Osteocyte (in vitro differentiated cells): ENCODE data around the gene PYGB. TPM values are rescaled to one million over a fixed set of nuclear protein-coding genes. Genes with fewer than 3 reads are reported as not detected.
"Not testable (repeated sequence)": the region's sequence is repeated elsewhere in the genome, so short reads cannot be mapped to it uniquely, and the experiment has no call there.

ENCODE experiments used
- DNase-seq: peaks from one replicate; pipeline ENCODE4 v3.0.0; 2021; ENCODE audit warnings: mixed read lengths; ENCODE audit not compliant: unreplicated experiment; ENCODE audit errors: extremely low spot score
- H3K27ac Mint-ChIP-seq: one replicate; pipeline ENCODE4 v1.8.0; 2021; ENCODE audit warnings: mild to moderate bottlenecking, mixed read lengths; ENCODE audit not compliant: unreplicated experiment
- H3K27me3 Mint-ChIP-seq: one replicate; pipeline ENCODE4 v1.8.0; 2021; ENCODE audit warnings: mixed read lengths; ENCODE audit not compliant: unreplicated experiment
- H3K36me3 Mint-ChIP-seq: one replicate; pipeline ENCODE4 v1.8.0; 2021; ENCODE audit warnings: mixed read lengths; ENCODE audit not compliant: unreplicated experiment
- H3K4me1 Mint-ChIP-seq: one replicate; pipeline ENCODE4 v1.8.0; 2021; ENCODE audit warnings: mixed read lengths; ENCODE audit not compliant: unreplicated experiment
- H3K4me3 Mint-ChIP-seq: one replicate; pipeline ENCODE4 v1.8.0; 2021; ENCODE audit warnings: mild to moderate bottlenecking, moderate library complexity, mixed read lengths; ENCODE audit not compliant: unreplicated experiment
- H3K9me3 Mint-ChIP-seq: one replicate; pipeline ENCODE4 v1.8.0; 2021; ENCODE audit warnings: mixed read lengths; ENCODE audit not compliant: unreplicated experiment
- CTCF ChIP-seq: fragments of 200-600 bp; sonication (generic); IDR thresholded peaks from 2 replicates; pipeline ENCODE4 v1.5.0; 2021; ENCODE audit warnings: antibody characterized with exemption, mild to moderate bottlenecking, moderate library complexity
- total RNA-seq: library from RNA; stranded (reverse); gene quantifications from 2 replicates; pipeline ENCODE4 v1.2.1, GENCODE V29; 2021

PYGB gene
- total RNA-seq, 1 donor from 2014 or later: 234 TPM

- Mint-ChIP-seq H3K27me3 (no peaks in the 10 kb centered on the region), H3K36me3 (peaks cover 46% of the 10 kb centered on the region), H3K9me3 (no peaks in the 10 kb centered on the region), H3K4me3 (no peak overlapping the region), H3K4me1 (peaks cover 32% of the 10 kb centered on the region), H3K27ac (no peak overlapping the region)
- DNase-seq: no peak
- TF ChIP-seq CTCF: no peak
Measured at GRCh38 chr20:25258828-25259227, 10.9 kb downstream of the PYGB start.

- DNase-seq: no peak
- Mint-ChIP-seq H3K36me3 (peaks cover 50% of the 10 kb centered on the region), H3K9me3 (peaks cover 4% of the 10 kb centered on the region), H3K27me3 (no peaks in the 10 kb centered on the region), H3K27ac (no peak overlapping the region), H3K4me3 (no peak overlapping the region), H3K4me1 (peaks cover 31% of the 10 kb centered on the region)
- TF ChIP-seq CTCF: no peak
Measured at GRCh38 chr20:25259358-25259757, 11.5 kb downstream of the PYGB start.

- Mint-ChIP-seq H3K27ac (no peak overlapping the region), H3K4me1 (peaks cover 27% of the 10 kb centered on the region), H3K4me3 (no peak overlapping the region), H3K36me3 (peaks cover 52% of the 10 kb centered on the region), H3K9me3 (peaks cover 6% of the 10 kb centered on the region), H3K27me3 (no peaks in the 10 kb centered on the region)
- no peak for DNase-seq
- TF ChIP-seq CTCF: no peak
Measured at GRCh38 chr20:25259788-25260254, 11.9 kb downstream of the PYGB start.

- H3K4me1 Mint-ChIP-seq: peaks cover 24% of the 10 kb centered on the region
Measured at GRCh38 chr20:25260770-25261437, 13.0 kb downstream of the PYGB start.

GRCh38 chr20:25269057-25269832, 21.4 kb downstream of the PYGB start:
- Mint-ChIP-seq H3K27me3 (no peaks in the 10 kb centered on the region), H3K36me3 (peaks cover 52% of the 10 kb centered on the region), H3K4me3 (no peak overlapping the region), H3K9me3 (peaks cover 3% of the 10 kb centered on the region), H3K4me1 (no peaks in the 10 kb centered on the region), H3K27ac (no peak overlapping the region)
- peak; percentile 68 for DNase-seq
- TF ChIP-seq CTCF: no peak

More at GRCh38 chr20:25260770-25261437, 13.0 kb downstream of the PYGB start:
- H3K36me3 Mint-ChIP-seq: peaks cover 52% of the 10 kb centered on the region
- not testable (repeated sequence) for H3K4me3 Mint-ChIP-seq, H3K27me3 Mint-ChIP-seq, H3K9me3 Mint-ChIP-seq, H3K27ac Mint-ChIP-seq
- peak; percentile 49 for DNase-seq
